GM21390 (cell line): Measurements from ENCODE around the gene OR2C1.

ENCODE experiments used
- ATAC-seq: cut with Tn5 transposase; IDR thresholded peaks from one replicate; pipeline ENCODE4 v1.9.1; 2021; ENCODE audit not compliant: unreplicated experiment

OR2C1 gene

GRCh38 chr16:3355589-3355988, at the start of gene OR2C1:
TSS of gene OR2C1 (plus strand) at chr16:3355889. CDS start at chr16:3355941, 52 bp downstream.
- no peak for ATAC-seq

- ATAC-seq = no peak
Observed at GRCh38 chr16:3306078-3306477, 49.6 kb upstream of the OR2C1 start.

- no peak for ATAC-seq
Observed at GRCh38 chr16:3311496-3311895, 44.2 kb upstream of the OR2C1 start.

DNA sequence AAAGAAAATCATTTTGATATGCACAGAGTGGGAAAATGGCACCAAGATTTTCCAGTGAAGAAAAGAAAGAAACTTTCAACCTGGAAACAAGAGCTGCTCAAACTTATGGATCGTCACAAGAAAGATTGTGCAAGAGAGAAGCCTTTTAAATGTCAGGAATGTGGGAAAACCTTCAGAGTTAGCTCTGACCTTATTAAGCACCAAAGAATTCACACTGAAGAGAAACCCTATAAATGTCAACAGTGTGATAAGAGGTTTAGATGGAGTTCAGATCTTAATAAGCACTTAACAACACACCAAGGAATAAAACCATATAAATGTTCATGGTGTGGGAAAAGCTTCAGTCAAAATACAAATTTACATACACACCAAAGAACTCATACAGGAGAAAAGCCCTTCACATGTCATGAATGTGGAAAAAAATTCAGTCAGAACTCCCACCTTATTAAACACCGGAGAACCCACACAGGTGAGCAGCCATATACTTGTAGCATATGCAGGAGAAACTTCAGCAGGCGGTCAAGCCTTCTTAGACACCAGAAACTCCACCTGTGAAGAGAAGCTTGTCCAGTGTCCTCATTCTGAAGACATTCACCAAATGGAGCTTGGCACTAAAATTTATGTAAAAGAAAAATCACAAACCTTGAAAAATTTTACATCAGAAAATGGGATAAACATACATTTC, 38.2 kb upstream of the OR2C1 start:
- ATAC-seq = no peak

GRCh38 chr16:3321816-3322215, 33.9 kb upstream of the OR2C1 start:
- ATAC-seq = no peak

DNA sequence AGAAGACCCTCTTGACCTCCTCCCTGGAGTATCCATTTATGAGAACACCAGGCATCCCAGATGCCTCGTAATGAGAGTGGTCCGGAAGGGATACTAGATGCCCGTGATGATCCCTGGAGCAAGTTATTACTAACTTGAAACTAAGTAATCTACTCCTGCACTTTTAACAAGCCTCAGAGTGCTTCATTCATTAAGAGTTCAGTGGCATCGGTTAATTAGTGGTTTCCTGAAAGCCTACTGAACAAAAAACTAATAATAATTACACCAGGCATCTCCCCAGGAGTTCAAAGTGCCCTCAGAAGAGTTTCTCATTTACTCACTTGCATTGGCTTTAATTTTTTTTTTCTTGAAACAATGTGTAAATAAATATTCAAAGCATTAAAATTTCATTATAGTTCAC, 28.2 kb upstream of the OR2C1 start:
- no peak for ATAC-seq

DNA sequence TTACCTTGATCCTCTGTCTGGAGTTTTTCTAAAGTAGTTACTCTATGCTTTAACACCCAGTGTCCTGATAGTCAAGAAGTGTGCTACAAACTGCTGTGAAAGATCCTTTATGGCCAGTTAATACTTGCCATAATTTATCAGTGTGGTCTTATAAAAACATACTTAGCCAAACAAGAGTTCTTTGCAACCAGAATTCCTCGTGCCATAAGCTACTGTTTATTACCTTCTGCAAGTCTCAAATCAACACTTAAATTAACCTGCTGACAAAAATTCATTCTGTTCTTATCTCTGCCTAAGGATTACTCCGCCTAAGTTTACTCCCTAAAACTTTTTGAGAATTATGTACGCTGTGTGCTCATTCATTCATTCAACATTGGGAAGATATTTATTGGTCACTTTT, 27.6 kb upstream of the OR2C1 start:
- ATAC-seq = no peak

DNA sequence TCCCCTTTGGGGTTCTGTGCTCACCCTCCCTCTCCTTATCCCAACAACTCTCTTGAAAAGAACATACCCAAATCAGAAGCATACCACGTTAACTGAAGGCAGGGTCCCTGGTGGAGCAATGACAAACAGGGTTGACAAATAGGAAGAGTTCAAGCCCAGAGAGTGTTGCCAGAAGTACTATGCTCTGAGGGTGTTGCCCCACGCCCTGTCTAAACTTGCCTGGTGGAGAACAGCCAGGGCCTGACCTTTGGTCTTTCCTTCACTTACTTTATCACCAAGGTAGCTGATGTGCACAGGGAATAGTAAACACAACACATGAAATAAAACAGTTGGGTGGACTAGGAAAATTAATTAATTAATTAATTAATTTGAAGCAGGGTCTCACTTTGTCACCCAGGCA, 27.0 kb upstream of the OR2C1 start:
- no peak for ATAC-seq

DNA sequence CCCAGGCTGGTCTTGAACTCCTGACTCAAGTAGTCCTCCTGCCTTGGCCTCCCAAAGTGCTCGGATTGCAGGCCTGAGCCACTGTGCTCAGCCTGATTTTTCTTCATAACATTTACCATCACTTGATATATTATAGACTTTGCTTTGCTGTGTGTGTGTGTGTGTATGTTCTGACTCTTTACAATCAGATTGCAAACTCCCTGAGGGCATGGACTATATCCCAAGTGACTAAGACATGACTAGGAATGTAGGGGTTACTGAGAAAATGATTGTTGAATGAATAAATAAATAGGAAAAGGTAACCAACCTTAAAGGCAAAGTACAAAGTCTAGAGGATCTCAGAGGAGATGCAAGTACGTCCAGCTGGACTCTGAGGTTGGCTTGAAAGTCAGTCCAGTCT, 9.6 kb upstream of the OR2C1 start:
- no peak for ATAC-seq

DNA sequence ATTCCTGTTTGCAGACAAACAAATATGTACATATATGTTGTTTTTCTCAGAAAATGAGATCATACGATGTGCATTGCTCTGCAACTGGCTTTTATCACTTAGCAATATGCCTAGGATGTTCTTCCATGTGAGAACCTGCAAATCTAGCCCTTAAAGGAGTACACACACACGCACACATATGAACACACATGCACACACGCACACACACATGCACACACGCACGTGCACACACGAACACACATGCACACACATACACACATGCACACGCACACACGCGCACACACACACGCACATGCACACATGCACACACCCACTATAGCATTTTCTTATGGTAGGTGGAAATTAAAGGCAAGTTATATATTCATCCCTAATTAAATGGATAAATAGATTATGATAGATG, 8.1 kb upstream of the OR2C1 start:
- no peak for ATAC-seq

DNA sequence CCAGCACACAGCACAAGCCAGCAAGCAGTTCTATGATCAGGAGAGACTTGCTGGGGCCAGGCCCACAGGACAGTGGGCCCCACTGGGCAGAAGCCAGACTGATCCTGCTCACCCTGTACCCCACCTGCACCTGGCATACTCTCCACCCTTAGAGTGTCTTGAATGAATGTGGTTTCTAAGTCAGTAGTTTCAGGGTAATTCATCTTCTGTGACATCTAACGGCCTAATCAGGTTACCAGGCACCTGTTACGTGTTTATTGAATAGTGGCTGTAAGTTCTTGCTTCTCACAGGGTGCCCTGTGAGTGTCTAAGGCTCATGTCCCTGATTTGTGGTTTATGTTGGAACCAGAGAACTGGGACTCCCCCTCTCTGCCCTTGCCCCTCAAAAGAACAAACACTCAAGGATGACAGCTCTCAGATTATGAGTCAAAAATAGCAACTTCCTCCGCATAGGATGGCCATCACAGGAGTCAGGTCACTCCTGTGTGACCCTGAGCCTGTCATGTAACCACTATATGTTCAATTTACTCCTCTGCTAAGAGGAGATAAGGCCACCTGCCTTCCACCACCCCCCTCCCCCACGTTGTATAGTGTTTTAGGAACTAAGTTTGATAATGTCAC, 7.0 kb upstream of the OR2C1 start:
- ATAC-seq = no peak

DNA sequence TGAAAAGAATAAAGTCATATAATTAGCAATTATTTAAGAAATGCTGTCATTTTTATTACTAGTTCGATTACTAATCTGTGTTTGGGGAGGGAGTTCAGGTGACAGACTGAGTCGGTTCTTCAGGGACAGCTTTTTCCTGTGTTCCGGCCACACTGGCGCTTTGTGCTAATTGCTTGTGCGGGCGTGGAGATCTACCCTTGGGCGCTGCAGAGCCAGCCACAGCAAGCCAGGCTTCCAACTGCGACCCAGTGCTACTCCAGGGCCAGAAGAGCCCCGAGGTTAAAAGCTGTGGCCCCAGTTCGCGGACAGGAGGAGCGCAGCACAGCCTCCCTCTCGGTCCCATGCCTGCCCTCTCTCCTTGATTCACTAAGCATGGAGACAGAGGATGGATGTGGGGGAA, 6.5 kb upstream of the OR2C1 start:
- no peak for ATAC-seq

GRCh38 chr16:3356118-3356517, 429 bp downstream of the OR2C1 start:
- no peak for ATAC-seq

- ATAC-seq = no peak
Observed at GRCh38 chr16:3358871-3359270, 3.2 kb downstream of the OR2C1 start.

- ATAC-seq = no peak
Observed at GRCh38 chr16:3362931-3363330, 7.2 kb downstream of the OR2C1 start.

DNA sequence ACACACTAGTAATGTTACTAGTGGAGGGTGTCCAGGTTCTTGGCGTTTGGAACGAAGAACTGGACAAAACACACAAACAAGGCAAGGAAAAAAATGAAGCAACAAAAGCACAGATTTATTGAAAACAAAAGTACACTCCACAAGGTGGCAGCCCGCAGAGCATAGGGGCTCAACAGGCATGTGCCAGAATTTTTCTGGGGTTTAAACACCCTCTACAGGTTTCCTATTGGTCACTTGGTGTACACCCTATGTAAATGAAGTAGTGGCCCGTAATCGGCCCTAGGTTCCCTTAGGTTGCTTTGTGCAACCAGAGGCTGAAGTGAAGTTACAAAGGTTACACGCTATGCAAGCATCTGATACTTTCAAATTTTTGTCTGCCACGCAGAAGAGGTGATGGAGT, 8.1 kb downstream of the OR2C1 start:
- no peak for ATAC-seq

DNA sequence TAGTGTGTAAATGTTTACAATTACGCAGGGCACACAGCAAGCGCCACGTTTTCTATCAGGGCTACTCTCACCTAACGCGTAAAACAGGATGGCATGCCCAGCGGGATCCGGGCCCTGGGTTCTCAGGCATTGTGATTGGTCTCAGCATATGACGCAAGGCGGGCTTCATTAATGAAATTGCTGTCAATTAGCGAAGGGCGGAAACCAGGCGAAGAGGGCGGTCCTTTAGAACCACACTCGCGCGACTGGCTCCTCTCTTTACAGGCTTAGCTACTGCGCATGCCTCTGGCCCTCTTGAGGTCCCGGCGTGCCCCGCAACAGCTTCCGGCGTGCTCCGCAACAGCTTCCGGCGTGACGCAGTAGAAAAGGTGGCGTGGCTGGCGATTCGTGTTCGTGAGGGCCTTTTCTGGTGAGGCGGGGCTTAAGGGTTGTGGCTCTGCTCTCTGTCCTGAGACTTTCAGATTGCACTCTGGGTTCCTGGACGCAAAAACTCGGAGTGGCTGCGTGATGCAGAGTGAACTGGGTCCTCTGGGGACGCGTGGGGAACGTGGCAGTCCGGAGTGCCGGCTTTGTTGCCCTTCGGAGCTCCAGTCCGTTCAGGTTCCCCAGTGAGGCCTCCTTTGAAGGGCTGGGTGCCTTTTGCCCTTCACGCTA, 9.2 kb downstream of the OR2C1 start:
- ATAC-seq = no peak

- ATAC-seq = no peak
Observed at GRCh38 chr16:3369073-3369472, 13.4 kb downstream of the OR2C1 start.

DNA sequence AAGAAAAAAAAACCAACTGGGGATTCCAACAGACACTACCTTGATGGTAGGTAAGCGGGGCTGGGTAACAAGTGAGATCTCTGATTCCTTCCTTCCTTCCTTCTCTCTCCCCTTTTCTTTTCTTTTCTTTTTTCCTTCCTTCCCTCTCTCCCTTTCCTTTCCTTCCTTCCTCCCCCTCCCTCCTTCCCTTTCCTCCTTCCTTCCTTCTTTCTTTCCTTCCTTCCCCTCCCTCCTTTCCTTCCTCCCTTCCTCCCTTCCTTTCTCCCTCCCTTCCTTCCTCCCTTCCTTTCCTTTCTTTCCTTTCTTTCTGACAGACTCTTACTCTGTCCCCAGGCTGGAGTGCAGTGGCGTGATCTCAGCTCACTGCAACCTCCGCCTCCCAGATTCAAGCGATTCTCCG, 20.0 kb downstream of the OR2C1 start:
- no peak for ATAC-seq

DNA sequence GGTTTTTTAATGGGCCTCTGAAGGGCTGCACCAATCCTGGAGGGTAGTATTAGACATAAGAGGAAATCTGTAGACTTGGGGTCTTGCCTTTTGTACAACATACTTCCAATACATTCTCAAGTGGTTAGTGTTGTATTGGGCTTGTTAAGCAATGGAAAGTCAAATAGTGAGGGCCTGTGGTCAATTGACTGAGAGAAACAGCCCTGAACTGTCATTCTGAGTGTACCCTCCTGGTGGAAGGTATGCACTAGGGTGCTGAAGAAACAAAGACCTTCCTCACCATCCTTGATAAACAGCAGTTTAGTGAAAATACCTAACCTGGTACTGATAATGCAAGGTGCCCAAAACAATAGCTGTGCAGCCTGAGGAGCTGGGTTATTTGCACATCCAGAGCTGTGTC, 22.2 kb downstream of the OR2C1 start:
- no peak for ATAC-seq

DNA sequence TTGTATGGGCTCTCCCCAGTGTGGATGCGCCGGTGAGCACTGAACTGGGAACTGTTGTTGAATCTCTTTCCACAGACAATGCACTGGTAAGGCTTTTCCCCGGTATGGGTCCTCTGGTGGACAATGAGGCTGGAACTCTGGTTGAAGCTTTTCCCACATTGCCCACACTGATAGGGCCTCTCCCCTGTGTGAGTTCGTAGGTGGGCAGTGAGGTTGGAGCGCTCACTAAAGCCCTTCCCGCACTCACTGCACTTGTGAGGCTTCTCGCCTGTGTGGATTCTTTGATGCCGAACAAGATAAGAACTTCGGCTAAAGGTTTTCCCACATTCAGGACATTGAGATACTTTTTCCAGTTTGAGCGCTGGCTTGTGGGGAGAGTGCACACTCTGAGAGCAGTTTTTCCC, 27.4 kb downstream of the OR2C1 start:
- no peak for ATAC-seq

DNA sequence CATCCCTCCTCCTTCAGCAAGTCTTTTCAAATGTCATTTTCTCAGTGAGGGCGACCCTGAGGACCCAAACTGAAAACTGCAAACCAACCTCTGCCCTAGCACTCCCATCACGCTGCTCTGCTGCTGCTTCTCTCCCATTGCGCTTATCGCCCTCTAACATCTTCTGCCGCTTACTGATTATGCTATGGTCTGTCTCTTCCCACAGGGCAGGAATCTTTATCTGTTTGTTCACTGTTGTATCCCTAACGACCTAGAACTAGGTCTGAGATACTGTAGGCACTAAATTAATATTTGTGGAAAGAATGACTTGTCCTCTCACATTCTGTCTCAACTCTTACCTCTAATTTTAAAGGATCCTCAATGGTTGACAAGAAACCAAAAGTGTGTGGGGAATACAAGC, 32.6 kb downstream of the OR2C1 start:
- no peak for ATAC-seq
